ENCODE measurements around the gene SLC6A4. TPM values are rescaled to one million over a fixed set of nuclear protein-coding genes. Genes with fewer than 3 reads are reported as not detected.

SLC6A4 gene
- total RNA-seq, 4 donors from 2014 or later, result 10.7 to 156 (median 109) TPM

- Histone ChIP-seq H3K4me1 (peaks cover 0 to 18% (median 8%) of the 10 kb centered on the region in 4 donors), H3K4me3 (no peak overlapping the region), H3K27ac (no peak overlapping the region), H3K9me3 (no peaks in the 10 kb centered on the region), H3K27me3 (no peaks in the 10 kb centered on the region), H3K36me3 (no peaks in the 10 kb centered on the region)
- no peak for DNase-seq
- no peak for TF ChIP-seq CTCF (IDR thresholded peaks at IDR 0.05)
- TF ChIP-seq POLR2A (IDR thresholded peaks at IDR 0.05), result no peak
Measured at GRCh38 chr17:30238387-30239088, 3.0 kb upstream of the SLC6A4 start.

- peaks cover 0 to 18% (median 8%) of the 10 kb centered on the region in 4 donors for H3K4me1 ChIP-seq
- H3K27ac ChIP-seq, result no peak overlapping the region
- H3K4me3 ChIP-seq, result no peak overlapping the region
- TF ChIP-seq POLR2A (IDR thresholded peaks at IDR 0.05), result no peak
- no peak for TF ChIP-seq CTCF (IDR thresholded peaks at IDR 0.05)
- H3K36me3 ChIP-seq, result no peaks in the 10 kb centered on the region
- DNase-seq, result no peak
- H3K27me3 ChIP-seq, result no peaks in the 10 kb centered on the region
- no peaks in the 10 kb centered on the region for H3K9me3 ChIP-seq
Measured at GRCh38 chr17:30238003-30238344, 2.5 kb upstream of the SLC6A4 start.

- no peak overlapping the region for H3K27ac ChIP-seq
- no peak overlapping the region for H3K4me3 ChIP-seq
- TF ChIP-seq POLR2A (IDR thresholded peaks at IDR 0.05) (no peak), CTCF (IDR thresholded peaks at IDR 0.05) (no peak)
- H3K9me3 ChIP-seq, result no peaks in the 10 kb centered on the region
- no peaks in the 10 kb centered on the region for H3K36me3 ChIP-seq
- peaks cover 0 to 18% (median 8%) of the 10 kb centered on the region in 4 donors for H3K4me1 ChIP-seq
- no peaks in the 10 kb centered on the region for H3K27me3 ChIP-seq
- no peak for DNase-seq
Measured at GRCh38 chr17:30237296-30238002, 2.0 kb upstream of the SLC6A4 start.

- Histone ChIP-seq H3K4me1 (peaks cover 0 to 18% (median 8%) of the 10 kb centered on the region in 4 donors), H3K9me3 (no peaks in the 10 kb centered on the region), H3K36me3 (no peaks in the 10 kb centered on the region), H3K27me3 (no peaks in the 10 kb centered on the region), H3K27ac (no peak overlapping the region), H3K4me3 (no peak overlapping the region)
- TF ChIP-seq CTCF (IDR thresholded peaks at IDR 0.05) (peak in 4 of 6 experiments; percentile 25 to 73 (median 62)), POLR2A (IDR thresholded peaks at IDR 0.05) (no peak)
- DNase-seq, result peak in 2 of 3 donors; percentile 74 to 84
Measured at GRCh38 chr17:30236766-30237165, 1.3 kb upstream of the SLC6A4 start.

GRCh38 chr17:30236297-30236624 lies 764 bp upstream of the SLC6A4 start:
- Histone ChIP-seq H3K4me1 (peaks cover 0 to 18% (median 8%) of the 10 kb centered on the region in 4 donors), H3K9me3 (no peaks in the 10 kb centered on the region), H3K27me3 (no peaks in the 10 kb centered on the region), H3K27ac (no peak overlapping the region), H3K36me3 (no peaks in the 10 kb centered on the region), H3K4me3 (peak overlapping the region in 2 of 4 donors; percentile 44 to 53)
- DNase-seq, result no peak
- TF ChIP-seq CTCF (IDR thresholded peaks at IDR 0.05) (no peak), POLR2A (IDR thresholded peaks at IDR 0.05) (no peak)
